Dedifferentiated amniotic fluid mesenchymal stem cell (primary cell): ENCODE data around the gene PTPRG.
A peak's percentile ranks its signal among the peaks of the same experiment; 100 is the strongest.

Experiments used
- DNase-seq: peaks from one replicate; pipeline ENCODE4 v3.0.0-alpha.2; 2016; ENCODE audit errors: extremely low spot score

PTPRG gene

GRCh38 chr3:61828184-61828874 is 267.0 kb downstream of the PTPRG start:
- no peak for DNase-seq

DNA sequence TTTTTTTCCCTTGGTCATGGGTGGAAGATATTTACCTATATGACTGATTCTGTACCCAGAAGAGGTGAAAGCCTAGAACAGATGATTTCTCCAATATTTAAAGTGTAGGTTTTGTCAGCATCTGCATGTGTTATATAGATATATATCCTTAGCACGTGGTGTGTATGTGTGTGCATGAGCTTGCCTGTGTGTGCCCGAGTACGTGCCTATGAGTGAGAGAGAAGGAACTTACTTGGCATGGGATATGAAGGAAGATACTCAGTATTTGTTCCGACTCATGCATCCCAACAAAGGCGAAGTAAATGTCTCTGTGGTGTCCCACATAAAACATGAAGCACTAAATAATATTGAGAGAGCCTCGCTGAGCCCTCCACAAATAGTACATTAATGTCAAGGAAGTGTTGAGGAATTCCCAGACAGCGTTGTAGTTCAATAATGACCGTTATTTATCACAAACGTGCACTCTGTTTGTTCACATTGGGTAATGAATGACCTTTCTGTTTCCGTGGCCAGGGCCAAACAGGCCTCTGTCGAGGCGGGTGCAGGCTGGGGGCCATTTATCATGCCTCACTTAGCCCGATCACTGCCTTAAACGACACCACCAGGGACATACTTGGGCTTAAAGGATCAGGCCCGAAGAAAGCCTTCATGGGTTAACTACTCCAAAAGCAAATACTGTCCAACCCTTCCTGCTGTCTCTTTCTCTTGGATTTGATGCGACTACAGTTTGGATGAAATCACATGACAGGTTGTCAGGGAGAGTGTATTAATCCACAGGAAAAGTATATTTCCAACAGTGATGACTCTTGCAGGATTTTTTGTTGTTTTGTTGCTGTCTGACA is 267.7 kb downstream of the PTPRG start:
- DNase-seq, result no peak

DNA sequence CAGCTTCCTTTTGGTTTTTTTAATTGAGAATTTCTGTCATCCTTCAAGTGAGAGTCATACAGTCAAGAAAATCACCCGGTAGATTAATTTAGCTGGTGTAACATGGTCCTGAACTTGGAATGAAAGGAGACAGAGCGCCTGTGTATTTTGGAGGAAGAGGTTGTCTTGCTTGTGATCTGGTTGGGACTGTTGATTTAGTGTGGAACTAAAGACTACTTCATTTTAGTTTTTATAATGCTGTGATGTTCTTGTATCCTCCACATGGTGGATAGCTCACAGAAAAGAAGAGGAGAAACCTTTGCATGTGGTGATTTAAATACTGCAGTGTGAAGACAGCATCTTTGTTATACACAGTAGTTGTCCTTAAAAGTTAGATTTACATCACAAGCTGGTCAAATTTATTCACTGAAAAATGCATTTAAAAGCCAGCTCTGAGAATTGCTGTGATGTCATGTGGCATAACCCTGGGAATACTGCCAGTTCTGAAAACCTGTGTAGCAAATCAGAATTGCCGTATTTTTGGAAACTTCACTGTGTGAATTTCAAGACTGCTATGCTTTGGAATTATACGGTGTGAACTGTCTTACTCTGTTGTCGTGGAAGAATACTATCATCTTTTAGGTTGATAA is 268.5 kb downstream of the PTPRG start:
- DNase-seq, result no peak

DNA sequence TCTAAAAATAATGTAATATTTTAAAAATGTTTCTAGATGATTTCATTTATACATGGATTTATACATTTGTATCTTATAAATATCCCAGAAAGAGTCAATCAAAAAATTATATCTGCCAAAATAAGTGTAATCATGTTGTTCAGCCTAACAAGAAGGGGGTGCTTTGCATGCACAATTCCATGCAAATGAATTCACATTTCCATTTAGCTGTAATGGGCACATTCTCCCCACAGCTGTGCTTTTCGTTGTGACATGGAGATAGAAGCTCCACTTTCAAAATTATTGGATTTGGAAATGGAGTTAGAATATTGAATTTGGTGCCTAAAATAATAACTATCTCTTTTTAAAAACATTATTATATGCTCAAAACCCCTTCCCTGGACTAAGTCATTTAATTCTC is 270.6 kb downstream of the PTPRG start:
- no peak for DNase-seq

- DNase-seq, result no peak
These were observed 271.2 kb downstream of the PTPRG start for GRCh38 chr3:61832375-61833229.

GRCh38 chr3:61839256-61839655 is 277.9 kb downstream of the PTPRG start:
- DNase-seq, result no peak

- DNase-seq, result no peak
These were observed 279.9 kb downstream of the PTPRG start for GRCh38 chr3:61841111-61841845.

- DNase-seq, result no peak
These were observed 280.6 kb downstream of the PTPRG start for GRCh38 chr3:61841988-61842387.

GRCh38 chr3:61844346-61844745 is 283.0 kb downstream of the PTPRG start:
- no peak for DNase-seq

GRCh38 chr3:61846488-61846887 is 285.1 kb downstream of the PTPRG start:
- DNase-seq, result no peak

- no peak for DNase-seq
These were observed 286.6 kb downstream of the PTPRG start for GRCh38 chr3:61847784-61848462.

GRCh38 chr3:61848885-61849284 is 287.5 kb downstream of the PTPRG start:
- peak; percentile 57 for DNase-seq

GRCh38 chr3:61853912-61854311 is 292.5 kb downstream of the PTPRG start:
- no peak for DNase-seq

DNA sequence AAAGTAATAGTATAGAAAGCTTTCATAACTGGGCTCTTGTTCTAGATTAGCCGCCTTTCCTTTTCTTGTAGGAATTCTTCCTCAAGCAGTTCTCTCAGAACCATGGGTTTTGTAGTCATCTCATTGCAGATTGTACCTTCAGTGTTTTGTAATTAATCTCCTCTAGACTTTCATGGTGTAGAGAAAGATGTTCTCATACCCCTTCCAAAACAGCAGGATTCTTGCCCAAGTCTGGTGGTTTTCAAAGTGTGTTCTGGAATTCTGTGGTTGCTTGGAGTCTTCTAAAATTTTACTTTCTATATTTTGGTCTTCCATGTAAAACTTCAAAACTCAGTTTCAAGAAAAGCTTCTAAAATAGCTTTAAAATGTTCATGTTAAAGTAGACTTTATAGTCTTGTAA is 293.8 kb downstream of the PTPRG start:
- DNase-seq, result no peak

GRCh38 chr3:61857297-61857696 is 295.9 kb downstream of the PTPRG start:
- no peak for DNase-seq

DNA sequence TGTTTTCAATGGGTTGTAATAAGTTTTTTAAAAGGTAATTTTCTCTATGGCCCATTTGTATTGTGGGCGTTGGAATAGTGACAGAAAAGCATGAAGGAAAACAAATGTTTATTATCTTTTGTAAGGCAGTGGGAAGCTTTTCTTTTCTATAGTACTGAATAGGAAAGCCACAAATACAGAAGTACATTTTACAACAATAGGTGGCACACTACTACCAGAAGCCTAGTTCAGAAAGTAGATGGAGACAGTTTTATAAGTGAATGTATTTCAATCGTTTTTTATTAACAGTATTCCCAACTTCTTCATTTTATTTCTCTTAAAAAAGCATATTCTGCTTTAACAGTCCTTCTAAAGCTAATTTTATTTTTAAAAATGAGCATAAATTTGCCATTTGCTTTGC is 296.7 kb downstream of the PTPRG start:
- no peak for DNase-seq

GRCh38 chr3:61861410-61861809 is 300.0 kb downstream of the PTPRG start:
- DNase-seq, result no peak

DNA sequence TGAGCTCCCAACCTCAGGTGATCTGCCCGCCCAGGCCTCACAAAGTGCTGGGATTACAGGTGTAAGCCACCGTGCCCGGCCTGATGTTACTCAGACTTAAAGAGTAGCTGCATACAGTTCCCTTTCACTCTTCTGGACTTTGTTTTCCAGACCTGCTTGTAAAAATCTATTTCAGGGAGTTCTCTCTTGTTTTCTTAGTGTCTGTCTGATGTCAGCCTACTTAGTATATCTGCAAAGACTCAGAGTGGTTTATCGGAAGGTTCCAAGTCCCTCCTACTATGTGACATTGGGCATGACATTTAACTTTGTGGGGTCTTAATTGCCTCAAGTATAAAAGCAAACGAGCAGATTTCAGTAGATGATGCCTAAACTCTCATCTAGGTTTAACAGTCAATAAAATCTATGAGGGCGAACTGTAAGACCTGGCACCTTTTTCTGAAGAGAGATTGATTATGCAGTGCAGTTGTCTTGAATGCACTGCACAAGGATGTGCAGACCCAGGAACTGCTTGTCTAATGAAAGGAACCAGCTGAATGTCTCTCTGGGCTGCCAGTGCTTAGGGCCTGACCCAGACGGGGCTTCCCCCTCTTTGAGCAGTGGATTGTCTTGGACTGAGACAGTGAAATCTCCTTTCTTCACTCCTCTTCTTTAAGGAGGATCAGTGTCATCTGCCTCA is 301.4 kb downstream of the PTPRG start:
- no peak for DNase-seq

DNA sequence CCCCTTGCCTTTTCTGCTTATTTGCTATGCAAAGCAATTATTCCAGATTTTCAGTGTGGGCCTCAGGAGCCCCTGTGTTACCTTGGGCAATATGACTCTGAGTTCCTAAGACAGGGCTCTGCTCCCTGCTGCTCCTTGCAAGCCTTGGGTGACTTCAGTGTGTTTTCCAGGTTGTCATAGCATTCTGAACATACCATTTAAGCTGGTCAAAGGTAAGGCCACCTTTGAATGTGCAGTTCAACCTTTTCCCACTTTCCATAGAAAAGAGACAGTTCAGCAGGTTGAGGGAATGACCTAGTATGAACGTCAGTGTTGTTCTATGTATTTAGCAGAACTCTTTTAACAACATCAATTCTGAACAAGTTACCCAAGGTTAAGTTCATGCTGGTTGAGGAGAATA is 302.2 kb downstream of the PTPRG start:
- no peak for DNase-seq

- DNase-seq, result no peak
These were observed 303.5 kb downstream of the PTPRG start for GRCh38 chr3:61864886-61865285.
